HG03457 (cell line): ENCODE results near the gene CAMK2A.

ENCODE experiments used
- ATAC-seq: cut with Tn5 transposase; IDR thresholded peaks from one replicate; pipeline ENCODE4 v1.9.1; 2021; ENCODE audit warnings: moderate number of reproducible peaks; ENCODE audit not compliant: unreplicated experiment

The CAMK2A gene

DNA sequence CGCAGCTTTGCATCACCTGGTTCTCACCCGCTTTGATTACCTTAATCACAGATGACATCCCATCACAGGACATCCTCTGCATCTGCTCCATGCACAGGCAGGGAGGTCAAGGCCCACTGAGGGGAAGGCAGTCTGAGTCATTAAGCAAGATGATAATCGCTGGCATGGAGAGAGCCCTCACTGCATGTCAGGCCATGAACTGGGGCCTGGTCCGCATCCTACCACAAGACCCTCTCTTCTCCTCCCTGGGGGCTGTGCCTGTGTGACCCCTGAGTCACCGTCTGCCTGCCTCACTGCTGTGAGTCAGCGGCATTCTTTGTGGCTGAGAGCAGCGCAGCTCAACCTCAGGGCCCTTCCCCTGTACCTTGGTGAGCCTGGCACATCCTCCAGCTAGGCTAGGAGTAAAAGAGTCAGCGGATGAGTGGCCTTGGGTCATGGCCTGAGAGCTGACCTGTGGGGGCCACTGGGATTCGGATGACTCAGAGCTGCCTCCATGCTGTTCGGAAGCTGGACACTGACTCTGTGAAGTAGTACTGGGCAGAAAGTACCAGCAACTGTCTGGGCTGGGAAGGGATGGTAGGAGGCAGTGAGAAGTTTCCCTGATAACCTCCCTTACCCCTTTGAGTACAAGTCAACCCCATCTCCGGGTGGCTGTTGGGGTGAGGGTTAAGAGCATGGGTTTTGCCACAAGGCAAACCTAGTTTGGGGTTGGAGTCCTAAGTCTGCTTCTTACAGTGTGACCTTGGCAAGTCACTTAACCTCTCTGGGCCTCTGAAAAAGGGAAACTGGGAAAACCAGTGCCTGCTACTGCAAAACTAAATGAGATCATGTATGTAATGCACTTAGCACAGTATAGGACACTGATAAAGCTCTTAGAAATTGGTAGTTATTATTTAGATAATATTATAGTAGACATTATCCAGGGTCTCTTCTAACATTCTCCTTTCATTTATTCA, 27.8 kb upstream of the CAMK2A start:
- no peak for ATAC-seq

- ATAC-seq = no peak
Measured at GRCh38 chr5:150316320-150316719, 26.7 kb upstream of the CAMK2A start.

- ATAC-seq = no peak
Measured at GRCh38 chr5:150315245-150315644, 25.7 kb upstream of the CAMK2A start.

DNA sequence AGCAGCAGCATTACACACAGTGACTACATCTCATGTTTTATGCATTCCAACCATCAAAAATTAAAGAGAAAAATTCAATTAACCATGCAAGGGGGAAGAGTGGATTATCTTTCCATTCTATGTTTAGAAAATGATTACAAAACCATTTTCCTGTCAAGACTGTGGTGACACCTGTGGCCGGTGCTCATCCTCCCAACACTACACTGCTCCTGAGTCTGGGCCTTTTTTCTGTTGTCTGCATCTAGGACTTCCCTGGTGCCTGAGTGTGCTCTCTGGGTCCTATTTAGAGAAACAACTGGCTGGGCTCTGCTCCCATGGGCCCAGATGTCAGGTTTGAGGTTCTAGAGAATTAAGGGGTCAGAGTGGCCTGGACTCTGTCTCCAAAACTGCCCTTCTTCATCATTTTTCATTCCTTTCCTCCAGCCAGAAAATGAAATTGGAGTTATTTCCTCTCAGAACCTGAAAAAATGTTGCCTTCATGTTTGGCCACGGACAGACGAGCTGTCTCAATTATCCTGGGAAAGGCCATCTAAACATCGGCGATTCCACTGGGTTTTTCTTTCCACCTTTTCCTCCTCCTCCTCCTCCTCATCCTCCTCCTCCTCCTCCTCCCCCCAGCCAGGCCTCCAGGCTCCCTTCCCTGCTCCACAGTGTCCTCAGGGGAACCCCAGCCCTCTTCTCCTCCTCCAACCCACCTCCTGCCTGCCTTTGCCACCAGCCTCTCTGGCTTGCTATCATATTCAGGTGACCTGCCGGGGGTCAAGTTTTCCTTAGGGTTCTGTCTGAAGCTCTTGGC, 24.5 kb upstream of the CAMK2A start:
- ATAC-seq = no peak

DNA sequence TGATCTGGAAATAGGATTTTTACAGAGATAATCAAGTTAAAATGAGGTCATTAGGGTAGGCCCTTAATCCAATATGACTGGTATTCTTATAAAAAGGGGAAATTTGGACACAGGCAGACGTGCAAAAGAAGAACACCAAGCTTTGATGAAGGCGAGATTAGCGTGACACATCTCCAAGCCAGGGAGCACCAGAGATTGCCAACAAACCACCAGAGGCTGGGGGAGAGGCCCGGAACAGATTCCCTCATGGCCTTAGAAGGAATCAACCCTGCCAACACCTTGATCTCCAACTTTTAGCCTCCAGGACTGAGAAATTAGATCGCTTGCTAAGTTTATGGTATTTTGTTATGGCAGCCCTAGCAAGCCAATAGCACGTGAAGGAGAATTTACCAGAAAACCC, 23.9 kb upstream of the CAMK2A start:
- ATAC-seq = no peak

GRCh38 chr5:150312518-150312917, 22.9 kb upstream of the CAMK2A start:
- ATAC-seq = no peak

- no peak for ATAC-seq
Measured at GRCh38 chr5:150311015-150311692, 21.6 kb upstream of the CAMK2A start.

DNA sequence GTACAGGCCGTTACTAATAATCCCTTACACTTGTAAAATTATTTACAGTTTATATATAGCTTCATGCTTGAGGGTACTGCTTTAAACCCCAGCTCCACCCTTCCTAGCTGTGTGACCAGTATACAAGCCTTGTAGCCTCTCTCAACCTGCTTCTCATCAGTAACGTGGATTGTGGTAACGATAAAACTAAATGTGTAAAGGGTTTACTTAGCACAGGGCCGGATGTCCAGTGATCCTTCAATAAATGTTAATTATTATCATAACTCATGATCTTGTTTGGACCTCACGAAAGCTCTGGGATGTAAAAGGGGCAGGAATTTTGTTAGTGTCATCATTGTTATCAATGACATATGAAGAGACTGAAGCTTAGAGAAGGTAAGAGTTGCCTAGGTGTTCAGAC, 20.7 kb upstream of the CAMK2A start:
- no peak for ATAC-seq

- ATAC-seq = no peak
Measured at GRCh38 chr5:150309886-150310239, 20.3 kb upstream of the CAMK2A start.

DNA sequence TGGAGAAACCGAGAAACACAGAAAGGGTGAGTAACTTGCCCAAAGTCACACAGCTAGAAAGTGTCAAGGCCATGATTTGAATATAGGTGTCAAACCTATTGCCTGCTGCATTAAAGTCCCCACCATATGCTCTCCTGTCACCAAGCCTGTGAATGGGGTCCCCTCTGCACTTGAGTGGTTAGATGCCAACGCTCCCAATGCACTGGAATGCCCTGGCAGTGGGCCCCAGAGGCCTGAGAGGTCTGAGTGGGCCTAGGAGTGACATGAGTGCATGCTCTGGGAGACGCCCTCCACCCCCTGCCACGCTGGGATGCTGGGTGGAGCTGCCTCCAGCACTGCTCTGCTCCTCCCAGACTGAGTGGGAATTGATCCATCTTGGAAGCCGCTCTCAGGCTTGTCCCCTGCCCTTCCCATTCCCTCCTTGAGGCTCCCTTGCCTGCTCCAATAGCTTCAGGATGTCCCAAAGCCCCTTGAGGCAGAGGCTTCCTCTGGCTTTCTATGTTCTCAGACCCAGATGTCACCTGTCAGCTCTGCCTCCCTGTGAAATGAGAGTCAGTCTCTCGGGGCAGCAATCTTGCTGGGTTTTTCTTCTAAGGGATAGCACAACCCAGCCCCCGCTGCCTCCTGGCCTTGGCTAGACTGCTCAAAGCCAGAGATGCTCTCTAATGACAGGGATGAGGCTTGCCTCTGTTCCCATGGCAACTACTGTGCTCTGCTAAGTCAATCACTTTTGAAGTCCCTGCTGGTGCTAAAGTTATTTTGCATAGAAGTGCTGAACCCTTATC, 19.7 kb upstream of the CAMK2A start:
- no peak for ATAC-seq

DNA sequence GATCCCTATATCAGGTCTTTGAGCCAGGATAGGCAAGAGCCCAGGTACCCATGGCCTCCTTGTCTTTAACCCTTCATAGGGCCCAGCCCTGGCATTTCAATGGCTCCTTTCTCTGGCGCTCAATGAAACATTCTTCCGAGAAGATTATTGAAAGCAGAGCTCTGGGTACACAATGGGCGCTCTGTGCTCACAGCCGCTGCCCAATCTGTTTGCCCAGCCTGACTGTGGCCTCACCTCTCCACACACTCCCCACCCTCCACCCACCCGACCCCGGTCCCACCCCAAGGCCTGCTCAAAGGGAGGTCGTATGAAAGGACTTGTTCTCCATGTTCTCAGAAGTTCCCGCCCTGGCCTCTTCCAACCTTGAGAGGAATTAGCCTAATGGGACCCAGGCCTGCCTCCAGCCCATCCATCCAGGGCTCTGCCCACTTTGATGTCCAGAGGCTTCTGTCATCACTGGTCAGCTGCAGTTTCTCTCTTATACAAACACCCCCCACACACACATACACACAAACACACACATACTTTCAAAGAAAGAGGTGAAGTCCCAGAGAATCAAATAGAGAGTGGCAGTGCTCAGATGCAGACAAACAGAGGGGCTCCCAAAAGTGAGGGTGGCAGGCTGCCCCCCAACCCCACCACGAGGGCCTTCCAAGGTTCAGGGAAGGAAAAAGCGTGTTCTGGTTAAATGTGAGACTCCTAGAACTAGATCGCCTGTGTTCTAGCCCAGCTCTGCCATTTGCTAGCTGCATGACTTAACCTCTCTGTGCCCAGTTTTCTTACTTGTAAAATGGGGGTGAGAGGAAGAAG, 18.2 kb upstream of the CAMK2A start:
- no peak for ATAC-seq

DNA sequence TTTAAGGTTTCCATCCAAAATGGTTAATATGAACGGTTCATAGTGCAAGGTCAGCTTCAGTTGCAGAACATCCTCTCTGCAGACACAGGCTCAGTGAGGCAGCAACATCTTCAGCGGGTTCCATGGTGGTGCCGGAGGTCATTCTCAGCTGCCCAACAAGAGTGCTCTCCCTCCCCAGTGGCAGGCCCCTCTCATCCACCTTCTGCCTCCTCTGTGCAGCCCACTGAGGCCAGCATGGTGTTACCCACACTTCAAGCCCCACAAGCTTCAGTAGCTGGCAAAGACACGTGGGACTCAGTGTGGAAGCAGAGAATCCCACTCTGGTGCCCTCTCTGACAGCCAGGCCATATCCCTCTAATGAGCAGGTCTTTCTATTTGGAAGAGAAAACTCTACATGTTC, 17.2 kb upstream of the CAMK2A start:
- ATAC-seq = no peak

GRCh38 chr5:150305557-150305956, 16.0 kb upstream of the CAMK2A start:
- ATAC-seq = no peak

DNA sequence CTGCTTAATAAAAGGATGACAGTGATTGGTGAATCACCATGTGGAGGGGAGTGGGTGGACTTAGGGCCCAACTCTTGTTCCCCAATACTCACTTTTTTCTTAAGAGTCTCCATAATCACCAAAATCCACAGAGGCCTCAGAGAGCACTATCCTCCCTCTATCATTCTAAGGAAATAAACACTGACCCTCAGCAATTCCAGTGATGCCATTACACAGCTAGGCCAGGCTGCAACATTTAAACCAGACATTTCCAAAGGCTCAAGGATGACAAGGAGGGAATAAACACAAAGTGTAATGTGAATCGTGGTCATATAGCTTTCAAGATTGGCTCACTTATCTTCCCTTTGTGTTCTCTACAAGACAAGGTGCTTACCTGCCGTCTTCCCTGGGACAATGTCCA, 15.5 kb upstream of the CAMK2A start:
- ATAC-seq = no peak

DNA sequence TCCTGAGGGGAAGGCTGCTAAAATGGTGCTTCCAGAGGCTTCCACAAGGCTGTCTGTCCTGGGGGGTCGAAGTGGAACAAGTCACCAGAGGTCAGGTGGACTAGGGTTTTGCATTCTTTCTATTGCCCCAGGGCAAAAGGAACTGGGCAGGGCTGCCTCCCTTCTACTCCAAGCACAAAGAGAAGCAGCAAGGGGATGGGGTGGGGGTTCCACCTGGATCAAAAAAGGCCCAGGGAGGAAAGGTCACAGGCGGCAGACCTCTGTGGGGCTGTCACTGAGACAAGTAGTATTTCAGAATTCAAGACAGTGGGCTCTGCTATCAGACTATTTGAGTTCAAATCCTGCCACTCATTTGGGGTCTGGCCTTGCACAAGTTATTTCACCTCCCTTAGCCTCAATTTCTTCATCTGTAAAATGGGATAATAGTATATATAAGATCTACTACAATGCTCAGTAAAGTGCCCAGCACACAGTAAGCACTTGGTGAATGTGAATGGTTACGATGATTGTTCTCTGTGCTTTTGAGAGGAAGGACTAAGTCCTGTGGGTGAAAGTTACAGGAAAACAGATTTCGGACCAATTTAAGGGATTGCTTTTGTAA, 15.0 kb upstream of the CAMK2A start:
- no peak for ATAC-seq

DNA sequence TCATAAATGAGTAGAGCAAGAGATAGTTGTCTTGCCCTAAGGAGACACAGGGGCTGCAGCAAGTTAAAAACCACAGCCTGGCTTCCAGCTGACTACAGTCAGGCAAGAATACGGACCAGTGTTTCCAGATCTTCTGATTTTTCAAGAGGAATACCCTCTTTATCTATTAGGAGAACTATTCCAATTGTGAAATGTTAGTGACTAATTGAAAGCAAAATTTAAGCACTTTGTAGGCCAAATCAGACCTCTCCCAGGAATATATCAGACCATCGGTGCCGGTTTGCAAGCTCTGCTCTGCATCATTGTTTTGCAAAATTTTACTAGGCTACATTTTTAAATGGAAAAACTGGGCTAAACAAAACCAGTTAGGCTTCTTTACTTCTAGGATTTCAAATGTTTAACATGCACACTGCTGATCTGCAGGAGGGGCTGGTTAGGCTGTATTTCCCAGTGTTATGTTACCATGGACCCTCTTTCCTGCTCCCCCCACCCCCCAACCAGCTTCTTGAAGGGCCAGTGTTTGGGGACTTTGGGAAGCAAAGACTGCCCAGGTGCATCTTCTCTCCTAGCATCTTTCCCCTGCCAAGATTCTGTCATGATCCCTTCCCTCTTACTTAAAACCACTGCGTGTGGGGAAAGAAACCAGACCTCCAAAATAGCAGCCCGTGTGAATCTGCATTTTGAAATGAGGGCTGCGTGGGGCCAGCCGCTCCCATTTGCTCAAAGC, 14.2 kb upstream of the CAMK2A start:
- no peak for ATAC-seq

- ATAC-seq = no peak
Measured at GRCh38 chr5:150303070-150303615, 13.6 kb upstream of the CAMK2A start.

DNA sequence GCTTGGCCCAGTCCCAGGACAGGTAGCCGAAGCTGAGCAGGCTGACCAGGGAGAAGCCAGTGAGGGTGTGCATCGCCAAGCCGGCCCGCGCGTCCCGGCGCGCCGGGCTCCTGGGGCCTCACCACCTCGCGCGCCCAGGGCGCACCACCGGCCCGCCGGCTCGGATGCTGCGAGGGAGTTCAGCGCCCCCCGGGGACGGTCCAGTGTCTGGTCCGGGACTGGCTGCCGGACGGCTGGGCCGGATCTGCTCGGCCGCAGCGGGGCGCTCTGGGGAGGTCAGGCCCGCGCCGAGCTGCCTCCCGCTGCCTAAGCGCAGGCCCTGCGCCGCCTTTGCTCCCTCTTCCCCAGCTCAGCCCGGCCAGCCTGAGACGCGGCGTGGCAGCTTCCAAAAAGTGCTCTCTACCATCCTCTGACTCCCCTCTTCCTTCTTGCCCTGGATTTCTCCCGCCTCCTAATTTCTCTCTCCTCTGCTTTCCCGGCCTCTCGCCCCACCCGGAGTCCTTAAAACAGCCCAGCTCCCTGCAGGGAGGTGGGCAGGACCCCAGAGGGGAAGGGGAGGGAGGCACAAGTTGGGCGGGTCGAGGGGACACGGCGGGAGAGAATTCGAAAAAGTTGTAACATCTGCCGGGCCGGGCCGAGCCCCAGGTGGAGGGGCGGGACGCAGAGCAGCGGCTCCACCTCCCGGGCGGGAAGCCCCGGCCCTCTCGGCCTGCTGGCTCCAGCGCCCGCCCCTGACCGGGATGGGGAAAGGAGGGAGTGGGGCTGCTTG, 12.9 kb upstream of the CAMK2A start, which contains the start of gene ARSI:
TSS of gene ARSI (minus strand) at position 605 of the 769 bp plus-strand sequence. CDS start at position 73, 532 bp downstream.
- no peak for ATAC-seq
